ENCODE measurements around the gene GPR31. TPM values are rescaled to one million over a fixed set of nuclear protein-coding genes. Genes with fewer than 3 reads are reported as not detected.

GPR31 gene
- total and polyA plus RNA-seq, 7 donors: 0.28 TPM; not detected in 6

- TF ChIP-seq POLR2AphosphoS5 (IDR thresholded peaks at IDR 0.05) (no peak), CTCF (IDR thresholded peaks at IDR 0.05) (no peak), EP300 (IDR thresholded peaks at IDR 0.05) (no peak), POLR2A (IDR thresholded peaks at IDR 0.05) (no peak)
Measured at GRCh38 chr6:167134448-167135328, 23.1 kb downstream of the GPR31 start.

GRCh38 chr6:167130712-167131684, 26.8 kb downstream of the GPR31 start:
- H3K36me3 ChIP-seq: no peaks in the 10 kb centered on the region
- peak in 3 of 4 donors; percentile 78 to 91 (median 82) for TF ChIP-seq EP300 (IDR thresholded peaks at IDR 0.05)
- TF ChIP-seq POLR2A (IDR thresholded peaks at IDR 0.05): no peak
- no peak for TF ChIP-seq CTCF (IDR thresholded peaks at IDR 0.05)
- peak; percentile 46 to 78 (median 76) for TF ChIP-seq POLR2AphosphoS5 (IDR thresholded peaks at IDR 0.05)
- peak overlapping the region in 3 of 4 donors; percentile 71 to 81 (median 80) for H3K27ac ChIP-seq
- no peaks in the 10 kb centered on the region for H3K9me3 ChIP-seq
- no peak overlapping the region for H3K4me3 ChIP-seq
- DNase-seq: peak; percentile 79
- peaks cover 0 to 14% (median 5%) of the 10 kb centered on the region in 4 donors for H3K4me1 ChIP-seq
- whole genome bisulfite sequencing, 2 donors: 75 to 80% methylated on average over 33 of the region's 33 CpGs
- no peaks in the 10 kb centered on the region for H3K27me3 ChIP-seq
- intact Hi-C loops (cut with DNase I): no loop called here

More at GRCh38 chr6:167134448-167135328, 23.1 kb downstream of the GPR31 start:
- Histone ChIP-seq H3K27ac (no peak overlapping the region), H3K9me3 (no peaks in the 10 kb centered on the region), H3K36me3 (no peaks in the 10 kb centered on the region), H3K27me3 (no peaks in the 10 kb centered on the region), H3K4me3 (no peak overlapping the region), H3K4me1 (peaks cover 0 to 14% (median 5%) of the 10 kb centered on the region in 4 donors)
- intact Hi-C loops (cut with DNase I): no loop called here
- 87 to 89% methylated on average over 23 of the region's 23 CpGs for WGBS, 2 donors
- no peak for DNase-seq

GRCh38 chr6:167130008-167130677, 27.6 kb downstream of the GPR31 start:
- no peak for DNase-seq
- Histone ChIP-seq H3K4me3 (no peak overlapping the region), H3K27ac (peak overlapping the region in 3 of 4 donors; percentile 71 to 81 (median 80)), H3K27me3 (no peaks in the 10 kb centered on the region), H3K4me1 (peaks cover 0 to 14% (median 5%) of the 10 kb centered on the region in 4 donors), H3K36me3 (no peaks in the 10 kb centered on the region), H3K9me3 (no peaks in the 10 kb centered on the region)
- intact Hi-C loops (cut with DNase I): no loop called here
- TF ChIP-seq EP300 (IDR thresholded peaks at IDR 0.05) (no peak), POLR2AphosphoS5 (IDR thresholded peaks at IDR 0.05) (no peak), CTCF (IDR thresholded peaks at IDR 0.05) (no peak), POLR2A (IDR thresholded peaks at IDR 0.05) (no peak)
- 66 to 71% methylated on average over 6 of the region's 6 CpGs for WGBS, 2 donors

GRCh38 chr6:167129562-167129961, 28.2 kb downstream of the GPR31 start:
- Histone ChIP-seq H3K27me3 (no peaks in the 10 kb centered on the region), H3K27ac (peak overlapping the region in 2 of 4 donors; percentile 80 to 81), H3K4me1 (peaks cover 0 to 14% (median 5%) of the 10 kb centered on the region in 4 donors), H3K4me3 (no peak overlapping the region), H3K36me3 (no peaks in the 10 kb centered on the region), H3K9me3 (no peaks in the 10 kb centered on the region)
- TF ChIP-seq POLR2A (IDR thresholded peaks at IDR 0.05): no peak
- TF ChIP-seq POLR2AphosphoS5 (IDR thresholded peaks at IDR 0.05): no peak
- TF ChIP-seq EP300 (IDR thresholded peaks at IDR 0.05): no peak
- TF ChIP-seq CTCF (IDR thresholded peaks at IDR 0.05): no peak
- WGBS, 2 donors: 81 to 88% methylated on average over 4 of the region's 4 CpGs
- DNase-seq: no peak
- intact Hi-C loops (cut with DNase I): no loop called here

All from sigmoid colon (tissue), 7 donors.